Measurements from ENCODE around the gene IGF2BP2.

DNA sequence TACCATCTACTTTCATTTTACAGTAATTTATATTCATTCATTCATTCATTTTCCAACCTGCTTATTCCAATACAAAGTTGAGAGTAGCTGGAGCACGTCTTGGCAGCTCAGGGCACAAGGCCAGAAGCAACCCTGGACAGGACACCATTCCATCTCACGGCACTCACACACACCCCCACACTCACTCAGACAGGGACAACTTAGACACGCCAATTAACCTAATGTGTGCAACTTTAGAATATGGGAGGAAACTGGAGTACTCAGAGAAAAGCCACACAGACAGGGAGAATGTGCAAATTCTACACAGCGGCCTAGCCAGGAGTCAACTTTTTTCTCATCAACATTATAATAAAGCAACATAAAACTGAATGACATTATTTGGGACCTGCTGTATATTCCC lies 46.7 kb downstream of the IGF2BP2 start:
- TF ChIP-seq CTCF (IDR thresholded peaks at IDR 0.05) (no peak), EZH2 (IDR thresholded peaks at IDR 0.05) (no peak), EZH2phosphoT487 (IDR thresholded peaks at IDR 0.05) (no peak)
